Esophagus muscularis mucosa (tissue), 4 donors: ENCODE measurements around the gene ASTN2.
"Not testable (repeated sequence)": the region's sequence is repeated elsewhere in the genome, so short reads cannot be mapped to it uniquely, and the experiment has no call there.

Experiments used
- EP300 ChIP-seq: sonication (generic); formaldehyde crosslinking; IDR thresholded peaks from one replicate; pipeline ENCODE4 v1.6.1; 2017; ENCODE audit warnings: antibody characterized with exemption
- POLR2A ChIP-seq: fragments of 450-650 bp; IDR thresholded peaks from one replicate; pipeline ENCODE4 v1.6.1; 2017; ENCODE audit warnings: antibody characterized with exemption, moderate library complexity, mild to moderate bottlenecking, low read depth
- POLR2AphosphoS5 ChIP-seq, 2 donors: sonication (generic); formaldehyde crosslinking; IDR thresholded peaks; one replicate each; pipeline ENCODE4 v1.6.1; 2017; ENCODE audit warnings: antibody characterized with exemption in 2 of 2
- TF ChIP-seq, protein P1 (sequence below), 3 experiments: fragments of 200-600 bp in 2 of 3; fragments of 450-650 bp in 1 of 3; sonication (generic) in 2 of 3; IDR thresholded peaks; one replicate each; pipeline ENCODE4 v1.5.1; 2017 to 2019; ENCODE audit warnings: antibody characterized with exemption in 3 of 3, mild to moderate bottlenecking in 2 of 3, moderate library complexity in 1 of 3

- not testable (repeated sequence) for TF ChIP-seq POLR2AphosphoS5 (IDR thresholded peaks at IDR 0.05); POLR2A; EP300
- TF ChIP-seq, protein P1, sequence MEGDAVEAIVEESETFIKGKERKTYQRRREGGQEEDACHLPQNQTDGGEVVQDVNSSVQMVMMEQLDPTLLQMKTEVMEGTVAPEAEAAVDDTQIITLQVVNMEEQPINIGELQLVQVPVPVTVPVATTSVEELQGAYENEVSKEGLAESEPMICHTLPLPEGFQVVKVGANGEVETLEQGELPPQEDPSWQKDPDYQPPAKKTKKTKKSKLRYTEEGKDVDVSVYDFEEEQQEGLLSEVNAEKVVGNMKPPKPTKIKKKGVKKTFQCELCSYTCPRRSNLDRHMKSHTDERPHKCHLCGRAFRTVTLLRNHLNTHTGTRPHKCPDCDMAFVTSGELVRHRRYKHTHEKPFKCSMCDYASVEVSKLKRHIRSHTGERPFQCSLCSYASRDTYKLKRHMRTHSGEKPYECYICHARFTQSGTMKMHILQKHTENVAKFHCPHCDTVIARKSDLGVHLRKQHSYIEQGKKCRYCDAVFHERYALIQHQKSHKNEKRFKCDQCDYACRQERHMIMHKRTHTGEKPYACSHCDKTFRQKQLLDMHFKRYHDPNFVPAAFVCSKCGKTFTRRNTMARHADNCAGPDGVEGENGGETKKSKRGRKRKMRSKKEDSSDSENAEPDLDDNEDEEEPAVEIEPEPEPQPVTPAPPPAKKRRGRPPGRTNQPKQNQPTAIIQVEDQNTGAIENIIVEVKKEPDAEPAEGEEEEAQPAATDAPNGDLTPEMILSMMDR (IDR thresholded peaks at IDR 0.05), result not testable (repeated sequence)
Measured at GRCh38 chr9:116830321-116830720, 584.5 kb downstream of the ASTN2 start.
